ENCODE data around the gene ACP5.

DNA sequence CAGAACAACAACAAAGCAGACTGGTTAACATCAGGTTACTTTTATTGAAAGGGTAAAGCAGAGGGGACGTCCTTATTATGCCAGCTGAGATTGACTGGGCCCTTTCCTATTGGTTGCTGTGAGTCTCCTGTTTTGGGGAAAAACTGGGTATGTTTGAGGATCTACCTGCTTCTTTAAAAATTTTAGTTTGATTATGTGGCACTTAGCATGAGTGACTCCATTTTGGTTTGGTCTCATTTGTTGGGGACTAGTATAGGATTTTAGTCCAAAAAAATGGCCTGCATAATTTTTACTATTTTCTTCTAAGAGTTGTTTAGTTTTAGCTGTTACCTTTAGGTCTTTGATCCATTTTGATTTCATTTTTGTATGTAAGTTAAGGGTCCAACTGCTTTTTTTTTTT, 34.3 kb upstream of the ACP5 start:
- TF ChIP-seq, protein P1, sequence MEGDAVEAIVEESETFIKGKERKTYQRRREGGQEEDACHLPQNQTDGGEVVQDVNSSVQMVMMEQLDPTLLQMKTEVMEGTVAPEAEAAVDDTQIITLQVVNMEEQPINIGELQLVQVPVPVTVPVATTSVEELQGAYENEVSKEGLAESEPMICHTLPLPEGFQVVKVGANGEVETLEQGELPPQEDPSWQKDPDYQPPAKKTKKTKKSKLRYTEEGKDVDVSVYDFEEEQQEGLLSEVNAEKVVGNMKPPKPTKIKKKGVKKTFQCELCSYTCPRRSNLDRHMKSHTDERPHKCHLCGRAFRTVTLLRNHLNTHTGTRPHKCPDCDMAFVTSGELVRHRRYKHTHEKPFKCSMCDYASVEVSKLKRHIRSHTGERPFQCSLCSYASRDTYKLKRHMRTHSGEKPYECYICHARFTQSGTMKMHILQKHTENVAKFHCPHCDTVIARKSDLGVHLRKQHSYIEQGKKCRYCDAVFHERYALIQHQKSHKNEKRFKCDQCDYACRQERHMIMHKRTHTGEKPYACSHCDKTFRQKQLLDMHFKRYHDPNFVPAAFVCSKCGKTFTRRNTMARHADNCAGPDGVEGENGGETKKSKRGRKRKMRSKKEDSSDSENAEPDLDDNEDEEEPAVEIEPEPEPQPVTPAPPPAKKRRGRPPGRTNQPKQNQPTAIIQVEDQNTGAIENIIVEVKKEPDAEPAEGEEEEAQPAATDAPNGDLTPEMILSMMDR (IDR thresholded peaks at IDR 0.05): no peak
- TF ChIP-seq POLR2A (IDR thresholded peaks at IDR 0.05): no peak

All from gastroesophageal sphincter (tissue), 3 donors.